NCI-H2107 (cell line): ENCODE data around the gene DLL4.
A peak's percentile ranks its signal among the peaks of the same experiment; 100 is the strongest.
"Not testable (repeated sequence)": the region's sequence is repeated elsewhere in the genome, so short reads cannot be mapped to it uniquely, and the experiment has no call there.

ENCODE experiments used
- DNase-seq: peaks from one replicate; lab custom pipeline; 2025; lab: John Stamatoyannopoulos, UW

Gene DLL4

GRCh38 chr15:40941528-40942336, 12.6 kb downstream of the DLL4 start:
- no peak for DNase-seq

DNA sequence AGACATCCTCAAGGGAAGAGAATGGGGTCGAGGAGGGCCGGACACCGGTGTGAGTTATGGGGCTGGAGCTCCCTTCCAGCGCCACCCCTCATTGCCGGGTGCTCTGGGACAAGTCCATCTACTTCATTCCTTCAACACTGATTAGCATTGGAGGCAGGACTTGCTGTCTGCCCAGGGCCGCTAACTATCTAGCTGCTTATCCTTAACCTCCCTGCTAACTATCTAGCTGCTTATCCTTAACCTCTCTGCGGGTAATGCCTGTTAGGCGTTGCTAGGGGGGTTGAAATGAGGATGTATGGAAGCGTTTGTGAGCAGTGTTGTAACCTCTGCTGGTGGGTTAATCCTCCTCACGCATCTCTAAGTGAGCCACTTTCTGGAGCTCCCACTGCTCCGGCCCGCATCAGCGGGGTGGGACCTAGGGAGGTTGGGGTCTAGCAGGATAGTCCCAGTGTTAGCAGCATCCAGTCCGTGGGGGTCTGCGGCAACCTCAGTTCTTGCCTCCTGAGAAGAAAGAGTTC, 13.3 kb downstream of the DLL4 start:
- DNase-seq = no peak

DNA sequence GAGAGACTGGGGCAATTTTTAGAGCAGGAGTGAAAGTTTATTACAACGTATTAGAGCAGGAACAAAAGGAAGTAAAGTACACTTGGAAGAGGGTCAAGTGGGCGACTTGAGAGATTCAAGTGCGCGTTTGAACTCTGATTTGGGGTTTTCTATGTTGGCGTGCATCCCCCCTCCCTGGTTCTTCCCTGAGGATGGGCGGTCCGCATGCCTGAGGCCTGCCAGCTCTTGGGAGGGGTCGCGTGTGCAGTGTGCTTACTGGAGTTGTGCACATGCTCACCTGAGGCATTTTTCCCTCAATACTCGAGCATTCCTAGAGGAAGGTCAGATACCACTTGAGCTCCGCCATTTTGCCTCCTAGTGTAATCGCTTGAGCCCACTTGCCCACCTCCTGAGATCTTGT, 13.7 kb downstream of the DLL4 start:
- DNase-seq = no peak

DNA sequence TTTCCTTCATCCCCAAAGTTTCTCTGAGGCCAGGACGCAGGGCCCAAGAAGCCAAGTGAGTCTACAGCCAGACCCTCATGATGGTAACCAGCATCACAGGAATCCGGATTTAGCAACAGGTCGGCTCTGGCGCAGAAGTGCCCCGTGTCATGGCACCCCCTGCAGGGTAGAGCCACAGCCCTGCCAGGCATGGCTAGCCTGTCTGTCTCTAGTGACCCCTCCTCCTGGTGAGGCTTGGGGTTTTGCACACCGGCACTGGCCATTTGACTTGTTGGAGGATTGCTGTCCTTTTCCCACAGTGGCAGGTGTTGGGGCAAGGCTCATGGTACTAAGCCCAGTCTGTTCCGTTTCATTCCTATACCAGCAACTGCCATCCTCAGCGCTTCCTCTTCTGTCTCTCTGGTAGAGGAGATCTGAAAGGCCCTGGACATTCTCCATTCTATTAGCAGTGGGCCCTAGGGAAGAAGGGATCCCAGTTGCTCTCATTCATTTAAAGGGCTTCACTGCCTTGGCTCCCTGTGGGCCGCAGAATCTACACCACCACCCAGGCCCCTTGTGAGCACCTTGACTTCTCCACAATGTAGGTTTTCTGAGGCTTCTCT, 14.7 kb downstream of the DLL4 start:
- DNase-seq = no peak

DNA sequence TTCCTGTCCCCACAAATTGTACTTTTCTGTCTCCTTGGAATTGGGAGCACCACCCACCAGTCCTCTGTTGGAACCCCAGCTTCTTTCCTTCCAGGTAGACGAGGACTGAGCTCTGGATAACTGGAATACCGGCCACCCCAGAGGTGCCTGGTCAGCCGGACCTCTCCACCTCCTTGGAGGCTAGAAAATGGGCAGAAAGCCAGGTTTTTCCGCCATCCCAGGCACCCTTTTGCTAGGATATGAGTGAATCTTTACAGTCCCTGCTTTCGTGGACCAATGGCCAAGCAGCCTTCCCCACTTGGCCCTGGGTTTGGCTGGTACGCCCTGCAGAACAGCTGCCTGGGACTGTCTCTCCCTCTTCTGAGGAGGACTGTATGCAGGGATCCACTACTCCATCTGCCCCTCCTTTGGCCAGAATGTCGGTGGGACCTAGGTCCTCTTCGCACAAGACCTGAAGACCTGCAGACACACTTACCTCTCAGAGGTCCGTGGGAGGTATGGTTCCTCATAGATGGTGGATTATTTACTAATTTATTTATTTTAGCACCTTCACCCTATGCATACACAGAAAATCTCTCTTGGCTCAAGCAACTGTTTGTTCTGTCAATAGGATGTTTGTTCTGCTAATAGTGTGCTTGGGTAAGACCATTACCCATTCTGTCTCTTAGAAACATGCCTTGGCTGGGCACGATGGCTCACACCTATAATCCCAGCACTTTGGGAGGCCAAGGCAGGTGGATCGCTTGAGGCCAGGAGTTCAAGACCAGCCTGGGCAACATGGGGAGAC, 15.6 kb downstream of the DLL4 start:
- DNase-seq = no peak

- DNase-seq = no peak
These were observed 19.8 kb downstream of the DLL4 start for GRCh38 chr15:40948706-40949473.

DNA sequence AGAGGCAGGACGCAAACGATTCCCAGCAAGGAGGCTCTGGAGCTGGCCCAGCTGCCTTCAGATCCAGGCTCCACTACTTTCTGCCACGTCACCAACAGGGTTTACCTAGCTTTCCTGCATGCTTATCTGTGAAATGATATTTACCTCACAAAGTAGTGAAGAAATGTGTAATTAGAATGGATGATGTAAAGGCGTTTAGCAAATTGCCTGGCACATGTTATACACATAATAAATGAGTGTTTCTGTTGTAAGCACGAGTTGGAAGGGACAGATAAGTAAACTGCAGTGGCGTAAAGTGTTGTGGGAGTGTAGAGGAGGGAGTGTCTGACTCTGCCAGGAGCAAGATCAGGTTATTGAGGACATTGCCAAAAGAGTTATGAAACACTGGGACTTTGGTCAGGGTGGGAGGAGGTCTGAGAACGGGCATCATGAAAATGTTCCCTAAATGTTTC, 20.6 kb downstream of the DLL4 start:
- no peak for DNase-seq

DNA sequence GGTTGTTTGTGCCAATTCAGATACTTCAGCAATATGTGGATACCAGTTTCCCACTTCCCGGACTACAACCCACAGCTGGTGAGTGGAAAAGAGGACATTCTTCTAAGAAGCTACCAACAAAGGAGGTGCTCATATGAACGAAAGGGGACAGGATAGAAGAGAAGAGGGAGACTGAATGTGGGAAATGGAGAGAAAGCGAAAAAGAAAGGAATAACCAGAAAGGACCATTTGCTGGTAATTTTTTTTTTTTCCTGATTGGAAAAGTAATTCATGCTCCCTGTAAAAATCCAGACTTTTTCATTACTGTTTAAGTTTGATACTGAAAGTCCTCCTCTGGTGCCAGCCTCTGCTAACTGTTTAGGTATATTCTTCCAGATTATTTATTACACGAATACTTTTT, 22.6 kb downstream of the DLL4 start:
- no peak for DNase-seq

- DNase-seq = no peak
These were observed 23.3 kb downstream of the DLL4 start for GRCh38 chr15:40952301-40952900.

DNA sequence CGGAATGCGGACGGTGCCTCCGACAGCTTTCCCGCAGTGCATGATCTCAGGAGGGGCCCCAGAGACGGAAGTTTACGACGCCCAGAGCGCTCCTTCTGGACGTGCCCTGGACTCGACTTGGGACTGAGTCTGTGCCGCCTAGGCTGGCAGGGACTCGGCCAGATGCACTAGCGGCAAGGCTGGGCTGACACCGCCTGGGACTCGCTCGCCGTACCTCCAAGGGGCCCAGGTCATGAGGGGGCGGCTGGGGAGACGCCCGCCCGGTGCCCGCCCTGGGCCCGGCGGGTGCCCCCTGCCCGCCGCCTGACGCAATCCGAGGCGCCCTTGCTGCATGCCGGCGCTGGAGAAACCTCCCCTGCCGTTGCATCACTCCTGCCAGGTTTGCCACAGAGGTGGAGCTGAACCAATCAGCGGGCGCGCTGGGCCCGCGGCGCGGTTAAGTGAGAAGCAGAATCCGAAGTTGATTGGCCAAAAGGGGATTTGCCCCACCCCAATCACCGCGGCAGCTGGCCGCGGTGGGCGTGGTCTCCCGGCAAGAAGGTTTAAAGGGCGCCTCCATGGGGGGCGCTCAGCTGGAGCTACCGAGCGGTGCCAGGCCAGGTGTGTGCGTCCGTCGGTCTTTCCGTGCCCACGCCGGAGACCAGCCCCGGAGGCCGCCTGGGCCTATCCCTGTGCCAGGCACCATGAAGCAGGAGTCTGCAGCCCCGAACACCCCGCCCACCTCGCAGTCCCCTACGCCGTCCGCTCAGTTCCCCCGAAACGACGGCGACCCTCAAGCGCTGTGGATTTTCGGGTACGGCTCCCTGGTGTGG, 24.0 kb downstream of the DLL4 start, which contains the start of gene CHAC1:
TSS of gene CHAC1 (plus strand) at position 571 of the 812 bp plus-strand sequence. CDS start at position 684, 113 bp downstream.
- DNase-seq = peak; percentile 77

DNA sequence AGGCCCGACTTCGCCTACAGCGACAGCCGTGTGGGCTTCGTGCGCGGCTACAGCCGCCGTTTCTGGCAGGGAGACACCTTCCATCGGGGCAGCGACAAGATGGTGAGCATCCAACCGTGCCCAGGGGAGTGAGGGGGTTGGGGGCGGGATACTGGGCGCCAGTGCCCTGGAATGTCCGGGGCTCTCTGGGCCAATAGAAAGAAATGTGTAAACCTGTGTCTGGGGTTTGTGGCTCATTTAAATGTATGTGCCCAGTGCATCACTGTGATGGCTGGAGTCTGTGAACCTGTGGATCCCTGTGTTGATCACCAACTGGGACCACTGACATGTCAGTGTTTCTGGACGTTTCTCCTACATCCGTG, 24.6 kb downstream of the DLL4 start:
- no peak for DNase-seq

- DNase-seq = not testable (repeated sequence)
These were observed 25.2 kb downstream of the DLL4 start for GRCh38 chr15:40954158-40954848.

DNA sequence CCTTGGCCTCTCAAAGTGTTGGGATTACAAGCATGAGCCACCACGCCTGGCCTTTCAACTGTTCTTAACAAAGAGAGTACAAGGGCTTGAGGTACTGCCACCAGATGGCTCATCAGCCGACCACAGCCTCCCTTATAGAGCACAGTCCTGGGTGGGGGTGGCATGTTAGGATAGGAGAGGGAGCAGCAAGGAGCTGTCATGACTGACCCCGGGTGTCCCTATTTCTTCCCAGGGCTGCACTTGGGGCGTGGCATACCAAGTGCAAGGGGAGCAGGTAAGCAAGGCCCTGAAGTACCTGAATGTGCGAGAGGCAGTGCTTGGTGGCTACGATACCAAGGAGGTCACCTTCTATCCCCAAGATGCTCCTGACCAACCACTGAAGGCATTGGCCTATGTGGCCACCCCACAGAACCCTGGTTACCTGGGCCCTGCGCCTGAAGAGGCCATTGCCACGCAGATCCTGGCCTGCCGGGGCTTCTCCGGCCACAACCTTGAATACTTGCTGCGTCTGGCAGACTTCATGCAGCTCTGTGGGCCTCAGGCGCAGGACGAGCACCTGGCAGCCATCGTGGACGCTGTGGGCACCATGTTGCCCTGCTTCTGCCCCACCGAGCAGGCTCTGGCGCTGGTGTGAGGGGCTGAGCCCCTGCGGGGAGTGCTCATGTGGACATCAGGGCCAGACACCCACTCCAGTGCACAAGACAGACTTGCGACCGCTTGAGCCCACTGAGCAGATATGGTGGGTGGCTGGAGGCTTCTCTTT, 26.2 kb downstream of the DLL4 start:
- no peak for DNase-seq

DNA sequence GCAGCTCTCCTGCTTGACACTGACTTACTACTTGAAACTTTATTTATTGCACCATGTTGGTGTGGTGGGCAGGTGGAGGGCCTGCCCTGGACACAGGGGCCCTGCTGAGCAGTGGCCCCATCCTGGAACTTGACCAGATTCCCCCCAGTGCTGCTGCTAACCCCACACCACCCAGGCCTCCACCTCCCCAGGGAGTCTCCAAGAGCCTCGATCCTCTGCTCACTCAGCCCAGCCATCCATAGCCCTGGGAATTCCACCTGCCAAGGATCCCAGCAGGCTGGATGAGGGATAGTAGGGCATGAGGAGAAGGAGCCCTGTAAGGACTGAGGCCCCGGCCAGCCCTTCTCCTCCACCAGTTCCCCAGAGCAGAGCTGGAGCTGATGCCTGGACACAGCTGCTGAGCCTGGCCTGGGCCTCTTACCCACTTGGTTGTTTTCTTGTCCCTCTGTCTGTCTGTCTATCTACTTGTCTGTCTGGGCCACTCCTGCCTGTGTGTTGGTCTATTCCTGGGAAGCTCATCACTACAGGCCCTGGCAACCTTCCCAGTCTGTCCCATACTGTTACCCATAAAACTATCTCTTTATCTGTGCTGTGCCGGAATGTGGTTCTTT, 26.9 kb downstream of the DLL4 start:
- no peak for DNase-seq

GRCh38 chr15:40956541-40956982, 27.4 kb downstream of the DLL4 start:
- no peak for DNase-seq

DNA sequence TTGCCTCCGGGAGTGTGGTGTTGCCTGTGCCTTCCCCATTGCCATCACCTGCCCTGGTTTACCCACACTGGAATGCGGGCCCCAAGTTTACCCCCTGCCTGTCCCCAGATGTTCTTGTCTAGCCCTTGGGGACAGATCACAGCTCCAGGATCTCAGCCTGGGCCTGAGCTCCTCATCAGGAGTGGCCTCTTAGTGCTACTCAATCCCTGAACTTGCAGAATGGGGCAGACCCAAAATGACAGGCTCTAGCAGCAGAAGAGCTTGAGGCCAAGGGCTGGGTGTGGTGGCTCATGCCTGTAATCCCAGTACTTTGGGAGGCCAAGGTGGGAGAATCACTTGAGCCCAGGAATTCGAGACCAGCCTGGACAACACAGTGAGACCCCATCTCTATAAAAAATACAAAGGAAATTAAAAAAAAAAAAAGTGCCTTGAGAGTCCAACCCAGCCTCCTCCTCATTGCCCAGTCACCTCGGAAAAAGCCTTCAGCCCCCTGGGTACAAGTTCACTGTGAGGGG, 28.0 kb downstream of the DLL4 start:
- DNase-seq = no peak

- no peak for DNase-seq
These were observed 28.5 kb downstream of the DLL4 start for GRCh38 chr15:40957581-40958051.

DNA sequence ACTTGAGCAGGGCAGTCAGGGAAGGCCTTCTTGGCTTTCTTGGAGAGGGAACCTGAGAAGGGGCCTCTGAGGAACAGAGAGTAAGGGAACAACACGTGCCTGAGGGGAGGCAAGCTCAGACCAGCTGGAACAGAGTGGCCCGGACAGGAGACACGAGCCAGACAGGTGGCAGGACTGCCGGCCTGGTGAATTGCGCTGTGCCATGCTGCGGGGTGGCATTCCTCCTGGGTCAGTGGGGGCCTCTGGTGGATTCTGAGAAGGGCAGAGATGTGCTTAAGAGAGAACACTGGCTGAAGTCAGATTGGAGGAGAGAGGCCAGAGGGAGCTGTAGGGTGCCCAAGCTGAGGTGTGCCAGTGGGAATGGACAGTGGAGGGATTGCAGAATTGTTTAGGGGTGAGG, 29.0 kb downstream of the DLL4 start:
- no peak for DNase-seq
